HL-60 (cell line): Measurements from ENCODE around the gene DPPA2.

Experiments used
- POLR2AphosphoS5 ChIP-seq: IDR thresholded peaks from 2 replicates; pipeline ENCODE4 v1.6.1; 2012; ENCODE audit warnings: low read depth
- TF ChIP-seq, protein P1 (sequence below): IDR thresholded peaks from one replicate; pipeline ENCODE4 v1.5.1; 2011; ENCODE audit warnings: low read length, control low read depth, inconsistent platforms; ENCODE audit not compliant: insufficient read depth
- TF ChIP-seq, protein P2 (sequence below): IDR thresholded peaks from 2 replicates; pipeline ENCODE4 v1.6.1; 2012; ENCODE audit warnings: low read depth; ENCODE audit not compliant: insufficient replicate concordance

DNA sequence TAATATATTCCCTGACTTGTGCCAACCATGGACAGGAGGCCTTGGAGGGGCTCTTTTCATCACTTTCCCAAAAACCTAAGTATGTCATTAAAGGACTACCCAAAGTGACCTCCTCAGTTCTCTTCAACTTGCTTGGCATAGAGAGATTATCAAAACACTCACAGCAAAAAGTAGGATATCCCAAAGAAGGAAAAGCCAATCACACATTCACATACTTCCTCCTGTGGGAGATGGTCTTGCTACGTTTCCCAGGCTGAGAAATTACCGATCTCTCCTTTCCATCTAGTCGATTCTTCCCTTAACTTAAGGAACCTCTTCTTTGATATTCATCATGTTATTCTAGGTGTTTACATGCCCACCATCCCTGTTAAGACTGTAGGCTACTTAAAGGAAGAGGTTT lies 11.9 kb upstream of the DPPA2 start:
- TF ChIP-seq, protein P1, sequence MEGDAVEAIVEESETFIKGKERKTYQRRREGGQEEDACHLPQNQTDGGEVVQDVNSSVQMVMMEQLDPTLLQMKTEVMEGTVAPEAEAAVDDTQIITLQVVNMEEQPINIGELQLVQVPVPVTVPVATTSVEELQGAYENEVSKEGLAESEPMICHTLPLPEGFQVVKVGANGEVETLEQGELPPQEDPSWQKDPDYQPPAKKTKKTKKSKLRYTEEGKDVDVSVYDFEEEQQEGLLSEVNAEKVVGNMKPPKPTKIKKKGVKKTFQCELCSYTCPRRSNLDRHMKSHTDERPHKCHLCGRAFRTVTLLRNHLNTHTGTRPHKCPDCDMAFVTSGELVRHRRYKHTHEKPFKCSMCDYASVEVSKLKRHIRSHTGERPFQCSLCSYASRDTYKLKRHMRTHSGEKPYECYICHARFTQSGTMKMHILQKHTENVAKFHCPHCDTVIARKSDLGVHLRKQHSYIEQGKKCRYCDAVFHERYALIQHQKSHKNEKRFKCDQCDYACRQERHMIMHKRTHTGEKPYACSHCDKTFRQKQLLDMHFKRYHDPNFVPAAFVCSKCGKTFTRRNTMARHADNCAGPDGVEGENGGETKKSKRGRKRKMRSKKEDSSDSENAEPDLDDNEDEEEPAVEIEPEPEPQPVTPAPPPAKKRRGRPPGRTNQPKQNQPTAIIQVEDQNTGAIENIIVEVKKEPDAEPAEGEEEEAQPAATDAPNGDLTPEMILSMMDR = no peak
- TF ChIP-seq POLR2AphosphoS5 = no peak
- TF ChIP-seq, protein P2, sequence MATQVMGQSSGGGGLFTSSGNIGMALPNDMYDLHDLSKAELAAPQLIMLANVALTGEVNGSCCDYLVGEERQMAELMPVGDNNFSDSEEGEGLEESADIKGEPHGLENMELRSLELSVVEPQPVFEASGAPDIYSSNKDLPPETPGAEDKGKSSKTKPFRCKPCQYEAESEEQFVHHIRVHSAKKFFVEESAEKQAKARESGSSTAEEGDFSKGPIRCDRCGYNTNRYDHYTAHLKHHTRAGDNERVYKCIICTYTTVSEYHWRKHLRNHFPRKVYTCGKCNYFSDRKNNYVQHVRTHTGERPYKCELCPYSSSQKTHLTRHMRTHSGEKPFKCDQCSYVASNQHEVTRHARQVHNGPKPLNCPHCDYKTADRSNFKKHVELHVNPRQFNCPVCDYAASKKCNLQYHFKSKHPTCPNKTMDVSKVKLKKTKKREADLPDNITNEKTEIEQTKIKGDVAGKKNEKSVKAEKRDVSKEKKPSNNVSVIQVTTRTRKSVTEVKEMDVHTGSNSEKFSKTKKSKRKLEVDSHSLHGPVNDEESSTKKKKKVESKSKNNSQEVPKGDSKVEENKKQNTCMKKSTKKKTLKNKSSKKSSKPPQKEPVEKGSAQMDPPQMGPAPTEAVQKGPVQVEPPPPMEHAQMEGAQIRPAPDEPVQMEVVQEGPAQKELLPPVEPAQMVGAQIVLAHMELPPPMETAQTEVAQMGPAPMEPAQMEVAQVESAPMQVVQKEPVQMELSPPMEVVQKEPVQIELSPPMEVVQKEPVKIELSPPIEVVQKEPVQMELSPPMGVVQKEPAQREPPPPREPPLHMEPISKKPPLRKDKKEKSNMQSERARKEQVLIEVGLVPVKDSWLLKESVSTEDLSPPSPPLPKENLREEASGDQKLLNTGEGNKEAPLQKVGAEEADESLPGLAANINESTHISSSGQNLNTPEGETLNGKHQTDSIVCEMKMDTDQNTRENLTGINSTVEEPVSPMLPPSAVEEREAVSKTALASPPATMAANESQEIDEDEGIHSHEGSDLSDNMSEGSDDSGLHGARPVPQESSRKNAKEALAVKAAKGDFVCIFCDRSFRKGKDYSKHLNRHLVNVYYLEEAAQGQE = no peak
